Ovary (tissue), 9 donors: Measurements from ENCODE around the gene ZNF888. TPM values are rescaled to one million over a fixed set of nuclear protein-coding genes. Genes with fewer than 3 reads are reported as not detected.

Experiments used
- DNase-seq, 5 donors: peaks; one replicate each; pipeline ENCODE4 v3.0.0-alpha.2; 2019 to 2020
- H3K27ac ChIP-seq, 2 donors: fragments of 200-600 bp; one replicate each; pipeline versions ENCODE4 v1.5.1 to v1.8.0; 2019 to 2022
- H3K27me3 ChIP-seq: fragments of 200-600 bp; one replicate; pipeline ENCODE4 v1.8.0; 2022
- H3K36me3 ChIP-seq: fragments of 200-600 bp; sonication (generic); one replicate; pipeline ENCODE4 v1.5.1; 2019
- H3K4me1 ChIP-seq: one replicate; pipeline ENCODE4 v1.8.1; 2013; ENCODE audit warnings: mild to moderate bottlenecking, moderate library complexity; ENCODE audit not compliant: insufficient read depth
- H3K4me3 ChIP-seq: fragments of 200-600 bp; sonication (generic); one replicate; pipeline ENCODE4 v1.5.1; 2017
- H3K9me3 ChIP-seq, 2 donors: fragments of 200-600 bp in 1 of 2; sonication (generic) in 1 of 2; one replicate each; pipeline versions ENCODE4 v1.5.1 to v1.8.1; 2013 to 2019; ENCODE audit warnings: mild to moderate bottlenecking in 1 of 2, moderate library complexity in 1 of 2
- CTCF ChIP-seq, 3 donors: fragments of 450-650 bp in 2 of 3; fragments of 200-600 bp in 1 of 3; IDR thresholded peaks; one replicate each; pipeline versions ENCODE4 v1.5.1 to v1.8.0; 2016 to 2022; ENCODE audit warnings: antibody characterized with exemption in 3 of 3, mild to moderate bottlenecking in 1 of 3
- EP300 ChIP-seq: sonication (generic); formaldehyde crosslinking; IDR thresholded peaks from one replicate; pipeline ENCODE4 v1.6.1; 2017; ENCODE audit warnings: antibody characterized with exemption
- POLR2A ChIP-seq: fragments of 450-650 bp; IDR thresholded peaks from one replicate; pipeline ENCODE4 v1.6.1; 2017; ENCODE audit warnings: antibody characterized with exemption, mild to moderate bottlenecking, moderate library complexity
- WGBS, 3 donors: extraction: QIAGEN DNeasy Blood & Tissue Kit in 1 of 3; methylation state at CpG; one replicate each; pipeline versions ENCODE4 v1.1.5 to v1.1.7; 2013 to 2017; 5-methylcytosine and 5-hydroxymethylcytosine counted together
- intact Hi-C, 4 donors: fragments of 100-400 bp; cut with DNase I; formaldehyde crosslinking; loops; one replicate each; pipeline versions ENCODE4 v1.11.0 to v1.15.1; 2022 to 2023
- polyA plus RNA-seq, 2 donors: library from polyadenylated mRNA; stranded (reverse); fragments of 200-250 nt in 1 of 2; fragments of 350-450 nt in 1 of 2; fragmentation: Illumina TruSeq in 1 of 2; extraction: RNeasy Lipid Tissue Mini Kit (QIAGEN cat#74804) in 1 of 2; gene quantifications; one replicate each; pipeline ENCODE4 v1.2.3, GENCODE V29; 2013 to 2014
- total RNA-seq, 7 donors: library from RNA; depleted of rRNA in 2 of 7; stranded (reverse); fragments of >200 nt in 2 of 7; fragmentation: NEBNext Ultra II Directional in 3 of 7; extraction: Animal tissue kit (Norgen Biotek cat#: 25700) in 3 of 7; gene quantifications; one replicate each; pipeline versions ENCODE4 v1.1.0 to v1.2.4, GENCODE V29; 2016 to 2023
- donor health status: DM: no; HTN: no; CAD: no; lungs with moderate emphysema.
- donor health status: DM: no; HTN: no; CAD: no.
- donor health status: Bipolar disorder and iron deficiency.
- donor health status: DM: yes; HTN: yes; CAD: no.
- donor health status: DM: no; HTN: no; CAD: no.
- donor health status: DM: yes; HTN: yes; CAD: no.

Gene ZNF888
- total and polyA plus RNA-seq, 9 donors, result 2.6 to 7.9 (median 4.2) TPM

- no peak for TF ChIP-seq POLR2A
- no peak for TF ChIP-seq EP300
- TF ChIP-seq CTCF (IDR thresholded peaks at IDR 0.05), result no peak
- Histone ChIP-seq H3K27ac (peak overlapping the region in 1 of 2 donors; percentile 40), H3K4me3 (peak overlapping the region; percentile 37), H3K4me1 (no peaks in the 10 kb centered on the region), H3K27me3 (no peaks in the 10 kb centered on the region), H3K9me3 (no peaks in the 10 kb centered on the region), H3K36me3 (no peaks in the 10 kb centered on the region)
- intact Hi-C loops, result no loop called here
- no peak for DNase-seq
- WGBS, 3 donors, result 19 to 34% (median 28%) methylated on average over 5 of the region's 5 CpGs
These were observed 38.8 kb upstream of the ZNF888 start for GRCh38 chr19:52961981-52962380.

DNA sequence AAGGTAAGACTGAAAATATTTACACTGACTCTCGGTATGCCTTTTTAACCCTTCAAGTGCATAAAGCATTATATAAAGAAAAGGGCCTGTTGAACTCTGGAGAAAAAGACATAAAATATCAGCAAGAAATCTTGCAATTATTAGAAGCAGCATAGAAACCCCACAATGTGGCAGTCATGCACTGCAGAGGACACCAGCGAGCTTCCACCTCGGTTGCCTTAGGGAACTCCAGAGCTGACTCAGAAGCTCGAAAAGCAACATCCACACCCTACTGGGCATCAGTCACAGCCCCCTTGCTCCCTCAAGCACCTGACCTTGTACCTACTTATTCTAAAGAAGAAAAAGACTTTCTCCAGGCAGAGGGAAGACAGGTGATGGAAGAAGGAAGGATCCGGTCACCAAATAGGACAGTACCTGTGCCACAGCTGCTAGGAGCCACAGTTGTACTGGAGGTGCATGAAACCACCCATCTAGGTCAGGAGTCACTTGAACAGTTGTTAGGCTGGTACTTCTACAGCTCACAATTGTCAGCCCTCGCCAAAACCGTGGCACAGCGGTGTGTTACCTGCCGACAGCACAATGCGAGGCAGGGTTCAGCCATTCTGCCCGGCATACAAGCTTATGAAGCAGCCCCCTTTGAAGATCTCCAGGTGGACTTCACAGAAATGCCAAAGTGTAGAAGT, 36.5 kb upstream of the ZNF888 start:
- no peaks in the 10 kb centered on the region for H3K36me3 ChIP-seq
- no peak overlapping the region for H3K27ac ChIP-seq
- H3K4me3 ChIP-seq, result no peak overlapping the region
- H3K4me1 ChIP-seq, result no peaks in the 10 kb centered on the region
- TF ChIP-seq CTCF (IDR thresholded peaks at IDR 0.05) (no peak), POLR2A (no peak), EP300 (no peak)
- WGBS, 3 donors, result 89 to 96% (median 95%) methylated on average over 11 of the region's 11 CpGs
- H3K9me3 ChIP-seq, result peaks cover 0 to 13% of the 10 kb centered on the region in 2 donors
- intact Hi-C loops, result no loop called here
- DNase-seq, result no peak
- H3K27me3 ChIP-seq, result no peaks in the 10 kb centered on the region

GRCh38 chr19:52957591-52957990, 34.4 kb upstream of the ZNF888 start:
- Histone ChIP-seq H3K4me1 (no peaks in the 10 kb centered on the region), H3K9me3 (peaks cover 0 to 26% of the 10 kb centered on the region in 2 donors), H3K4me3 (no peak overlapping the region), H3K27ac (no peak overlapping the region), H3K36me3 (no peaks in the 10 kb centered on the region), H3K27me3 (no peaks in the 10 kb centered on the region)
- no peak for TF ChIP-seq EP300
- no peak for TF ChIP-seq POLR2A
- no peak for TF ChIP-seq CTCF (IDR thresholded peaks at IDR 0.05)
- WGBS, 3 donors, result 90 to 97% (median 95%) methylated on average over 8 of the region's 8 CpGs
- no peak for DNase-seq
- intact Hi-C loops, result no loop called here

DNA sequence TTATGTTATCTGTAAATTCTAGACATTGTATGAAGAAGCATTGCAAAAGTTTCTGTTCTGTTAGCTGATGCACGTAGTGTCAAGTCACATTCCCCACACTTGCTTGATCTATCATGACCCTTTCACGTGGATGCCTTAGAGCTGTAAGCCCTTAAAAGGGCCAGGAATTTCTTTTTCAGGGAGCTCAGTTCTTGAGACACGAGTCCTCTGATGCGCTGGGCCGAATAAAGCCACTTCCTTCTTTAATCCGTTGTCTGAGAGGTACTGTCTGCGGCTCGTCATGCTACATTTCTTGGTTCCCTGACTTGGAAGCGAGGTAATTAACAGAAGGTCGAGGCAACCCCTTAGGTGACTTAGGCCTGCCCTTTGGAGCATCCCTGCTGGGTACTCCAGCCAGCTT, 33.7 kb upstream of the ZNF888 start:
- no peaks in the 10 kb centered on the region for H3K36me3 ChIP-seq

More for the DNA sequence above, 33.7 kb upstream of the ZNF888 start:
- no peak for DNase-seq
- Histone ChIP-seq H3K27ac (no peak overlapping the region), H3K9me3 (peaks cover 0 to 32% of the 10 kb centered on the region in 2 donors), H3K4me1 (no peaks in the 10 kb centered on the region), H3K4me3 (no peak overlapping the region), H3K27me3 (no peaks in the 10 kb centered on the region)
- WGBS, 3 donors, result 91 to 94% (median 92%) methylated on average over 10 of the region's 10 CpGs
- intact Hi-C loops, result no loop called here
- no peak for TF ChIP-seq EP300
- no peak for TF ChIP-seq CTCF (IDR thresholded peaks at IDR 0.05)
- TF ChIP-seq POLR2A, result no peak
